ENCODE data around the gene SNX33. TPM values are rescaled to one million over a fixed set of nuclear protein-coding genes. Genes with fewer than 3 reads are reported as not detected.

The SNX33 gene
- total and polyA plus RNA-seq, 2 donors (not counting 1 experiment from before 2014, with no cell fraction given) = 0.22 to 0.59 TPM

- no peaks in the 10 kb centered on the region for H3K27me3 Mint-ChIP-seq
- TF ChIP-seq EZH2 (IDR thresholded peaks at IDR 0.05; ENCODE audit: borderline replicate concordance, insufficient read depth, low read depth, low read length, poor library complexity, severe bottlenecking) = no peak
- TF ChIP-seq CTCF (IDR thresholded peaks at IDR 0.05) = no peak
- no peak overlapping the region for H3K9ac ChIP-seq (ENCODE audit: low read length)
- H3K36me3 ChIP-seq (replicated peaks in 1 of 2; ENCODE audit: control extremely low read depth in 1 of 2, control insufficient read depth in 1 of 2, extremely low read depth in 1 of 2, insufficient read depth in 2 of 2, low read length in 1 of 2) = no peaks in the 10 kb centered on the region
- no peak overlapping the region for H3K27ac Mint-ChIP-seq
- no peaks in the 10 kb centered on the region for H4K20me1 ChIP-seq (ENCODE audit: control insufficient read depth, insufficient read depth, low read length, poor library complexity, severe bottlenecking)
- H2AFZ ChIP-seq (ENCODE audit: insufficient read depth, low read depth, low read length, poor library complexity, severe bottlenecking) = no peak overlapping the region
- peaks cover 1% of the 10 kb centered on the region for H3K4me1 Mint-ChIP-seq
- H3K4me1 ChIP-seq (ENCODE audit: control insufficient read depth in 2 of 2, insufficient read depth in 2 of 2, low read length in 2 of 2) = no peaks in the 10 kb centered on the region
- no peaks in the 10 kb centered on the region for H3K9me3 Mint-ChIP-seq (ENCODE audit: insufficient read depth)
- DNase-seq = no peak
- H3K4me3 Mint-ChIP-seq = no peak overlapping the region
- 86% methylated on average over 6 of the region's 6 CpGs for WGBS (ENCODE audit: insufficient coverage)
- ChIA-PET CTCF (no interaction called here), POLR2A (no interaction called here)
- H3K27ac ChIP-seq (ENCODE audit: low read length in 2 of 2) = no peak overlapping the region
- intact Hi-C loops (cut with micrococcal nuclease) = no loop called here
- no peak for ATAC-seq (ENCODE audit: low read depth)
- no peaks in the 10 kb centered on the region for H3K9me3 ChIP-seq (ENCODE audit: control extremely low read depth in 1 of 3, control insufficient read depth in 2 of 3, insufficient read depth in 1 of 3, low read length in 2 of 3)
- no peaks in the 10 kb centered on the region for H3K27me3 ChIP-seq (replicated peaks in 1 of 4; ENCODE audit: control extremely low read depth in 1 of 4, control insufficient read depth in 3 of 4, insufficient read depth in 4 of 4, low read length in 3 of 4)
- no peaks in the 10 kb centered on the region for H3K79me2 ChIP-seq (ENCODE audit: control insufficient read depth, insufficient read depth, low read length)
- H3K4me3 ChIP-seq (ENCODE audit: control extremely low read depth in 1 of 5, extremely low read depth in 1 of 5, insufficient read depth in 1 of 5, low read depth in 2 of 5, low read length in 4 of 5) = no peak overlapping the region
- H3K4me2 ChIP-seq (replicated peaks; ENCODE audit: low read depth, low read length, poor library complexity, severe bottlenecking) = no peak overlapping the region
These were observed 22.1 kb downstream of the SNX33 start for GRCh38 chr15:75669879-75670212.

- Mint-ChIP-seq H3K9me3 (ENCODE audit: insufficient read depth) (no peaks in the 10 kb centered on the region), H3K27me3 (no peaks in the 10 kb centered on the region), H3K4me1 (peaks cover 1% of the 10 kb centered on the region), H3K27ac (no peak overlapping the region), H3K4me3 (no peak overlapping the region)
- DNase-seq (no peak), ATAC-seq (ENCODE audit: low read depth) (no peak)
- Histone ChIP-seq H3K27me3 (replicated peaks in 1 of 4; ENCODE audit: control extremely low read depth in 1 of 4, control insufficient read depth in 3 of 4, insufficient read depth in 4 of 4, low read length in 3 of 4) (no peaks in the 10 kb centered on the region), H3K4me2 (replicated peaks; ENCODE audit: low read depth, low read length, poor library complexity, severe bottlenecking) (no peak overlapping the region), H3K36me3 (replicated peaks in 1 of 2; ENCODE audit: control extremely low read depth in 1 of 2, control insufficient read depth in 1 of 2, extremely low read depth in 1 of 2, insufficient read depth in 2 of 2, low read length in 1 of 2) (no peaks in the 10 kb centered on the region), H4K20me1 (ENCODE audit: control insufficient read depth, insufficient read depth, low read length, poor library complexity, severe bottlenecking) (no peaks in the 10 kb centered on the region), H3K9ac (ENCODE audit: low read length) (no peak overlapping the region), H3K79me2 (ENCODE audit: control insufficient read depth, insufficient read depth, low read length) (no peaks in the 10 kb centered on the region), H3K27ac (ENCODE audit: low read length in 2 of 2) (no peak overlapping the region), H3K9me3 (ENCODE audit: control extremely low read depth in 1 of 3, control insufficient read depth in 2 of 3, insufficient read depth in 1 of 3, low read length in 2 of 3) (no peaks in the 10 kb centered on the region), H3K4me3 (ENCODE audit: control extremely low read depth in 1 of 5, extremely low read depth in 1 of 5, insufficient read depth in 1 of 5, low read depth in 2 of 5, low read length in 4 of 5) (no peak overlapping the region), H3K4me1 (ENCODE audit: control insufficient read depth in 2 of 2, insufficient read depth in 2 of 2, low read length in 2 of 2) (no peaks in the 10 kb centered on the region), H2AFZ (ENCODE audit: insufficient read depth, low read depth, low read length, poor library complexity, severe bottlenecking) (no peak overlapping the region)
- TF ChIP-seq CTCF (IDR thresholded peaks at IDR 0.05) (no peak), EZH2 (IDR thresholded peaks at IDR 0.05; ENCODE audit: borderline replicate concordance, insufficient read depth, low read depth, low read length, poor library complexity, severe bottlenecking) (no peak)
- 89% methylated on average over 8 of the region's 11 CpGs for WGBS (ENCODE audit: insufficient coverage)
- ChIA-PET CTCF (interaction anchor here (1.2 kb wide), 1 partner anchor 14 kb away, joined by 4 read pairs; no protein-coding TSS in a partner anchor), POLR2A (no interaction called here)
- intact Hi-C loops (cut with micrococcal nuclease) = no loop called here
These were observed 24.3 kb downstream of the SNX33 start for GRCh38 chr15:75671730-75672602.
